GM18511 (cell line): ENCODE results near the gene PEMT.
"Not testable (repeated sequence)": the region's sequence is repeated elsewhere in the genome, so short reads cannot be mapped to it uniquely, and the experiment has no call there.

Experiments used
- ATAC-seq: cut with Tn5 transposase; IDR thresholded peaks from one replicate; pipeline ENCODE4 v1.9.1; 2021; ENCODE audit warnings: mild to moderate bottlenecking, moderate library complexity; ENCODE audit not compliant: unreplicated experiment

Gene PEMT

GRCh38 chr17:17491546-17491988 lies 99.9 kb downstream of the PEMT start:
- no peak for ATAC-seq

GRCh38 chr17:17491031-17491471 lies 100.5 kb downstream of the PEMT start:
- no peak for ATAC-seq

- no peak for ATAC-seq
These were observed 103.5 kb downstream of the PEMT start for GRCh38 chr17:17487998-17488397.

- ATAC-seq: not testable (repeated sequence)
These were observed 105.1 kb downstream of the PEMT start for GRCh38 chr17:17486416-17486815.

- ATAC-seq: no peak
These were observed 106.1 kb downstream of the PEMT start for GRCh38 chr17:17485420-17485819.

GRCh38 chr17:17484451-17484899 lies 107.0 kb downstream of the PEMT start:
- ATAC-seq: no peak

- ATAC-seq: no peak
These were observed 109.6 kb downstream of the PEMT start for GRCh38 chr17:17481860-17482259.

GRCh38 chr17:17480593-17481148 lies 110.8 kb downstream of the PEMT start:
- no peak for ATAC-seq

- ATAC-seq: no peak
These were observed 112.3 kb downstream of the PEMT start for GRCh38 chr17:17479209-17479608.

- ATAC-seq: peak; percentile 78
These were observed 114.5 kb downstream of the PEMT start, which contains the start of gene MED9 for GRCh38 chr17:17476865-17477467. Gene MED9 (plus strand): TSS chr17:17477000. CDS start chr17:17477042, 42 bp downstream.

GRCh38 chr17:17474341-17474740 lies 117.2 kb downstream of the PEMT start:
- no peak for ATAC-seq

GRCh38 chr17:17472333-17472920 lies 119.1 kb downstream of the PEMT start:
- ATAC-seq: no peak

- ATAC-seq: no peak
These were observed 121.5 kb downstream of the PEMT start for GRCh38 chr17:17469996-17470395.

- ATAC-seq: no peak
These were observed 122.2 kb downstream of the PEMT start for GRCh38 chr17:17469358-17469757.

GRCh38 chr17:17468217-17469010 lies 123.1 kb downstream of the PEMT start:
- no peak for ATAC-seq

- no peak for ATAC-seq
These were observed 123.8 kb downstream of the PEMT start for GRCh38 chr17:17467720-17468119.

GRCh38 chr17:17467016-17467415 lies 124.5 kb downstream of the PEMT start:
- no peak for ATAC-seq

- no peak for ATAC-seq
These were observed 125.0 kb downstream of the PEMT start for GRCh38 chr17:17466511-17466910.

- not testable (repeated sequence) for ATAC-seq
These were observed 125.6 kb downstream of the PEMT start for GRCh38 chr17:17465878-17466277.

GRCh38 chr17:17463821-17464220 lies 127.7 kb downstream of the PEMT start:
- no peak for ATAC-seq

GRCh38 chr17:17462048-17462824 lies 129.3 kb downstream of the PEMT start:
- ATAC-seq: no peak
